Measurements from ENCODE around the gene PFDN5. TPM values are rescaled to one million over a fixed set of nuclear protein-coding genes. Genes with fewer than 3 reads are reported as not detected.

PFDN5 gene
- total and polyA plus RNA-seq, 10 of the 15 experiments (the other 5 are each of a cell fraction or from before 2014, with no cell fraction given): 300 to 1,596 (median 495) TPM

DNA sequence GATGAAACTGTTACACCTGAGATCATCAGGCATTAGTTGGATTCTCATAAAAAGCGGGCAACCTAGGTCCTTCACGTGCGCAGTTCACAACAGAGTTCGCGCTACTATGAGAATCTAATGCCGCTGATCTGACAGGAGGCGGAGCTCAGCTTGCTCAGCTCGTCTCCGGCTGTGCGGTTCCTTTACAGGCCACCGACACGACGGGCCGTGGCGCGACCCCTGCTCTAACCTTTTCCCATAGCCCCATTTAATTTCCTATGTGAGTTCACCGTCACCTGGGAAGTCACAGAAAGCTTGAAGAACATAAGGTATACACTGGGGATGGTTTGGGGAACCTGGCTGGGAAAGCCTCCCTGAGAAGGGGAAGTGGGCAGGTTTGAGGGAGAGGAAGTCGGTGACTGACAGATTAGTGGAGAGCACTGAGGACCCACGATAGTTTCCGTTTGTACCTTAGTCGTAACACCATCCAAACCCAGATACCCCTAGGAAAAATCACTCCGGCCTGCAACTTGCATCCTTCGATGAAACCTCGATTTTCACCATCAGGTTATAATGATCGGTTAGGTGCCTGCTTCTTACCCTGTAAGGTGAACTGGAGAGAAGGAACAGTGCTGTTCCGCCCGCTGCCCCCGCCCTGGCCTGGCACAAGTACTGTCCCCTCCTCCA is 28.9 kb downstream of the PFDN5 start (continued):
- peak; percentile 77 for TF ChIP-seq PBX3 (IDR thresholded peaks at IDR 0.05; ENCODE audit: insufficient replicate concordance, low read depth, low read length)
- TF ChIP-seq, protein P1, sequence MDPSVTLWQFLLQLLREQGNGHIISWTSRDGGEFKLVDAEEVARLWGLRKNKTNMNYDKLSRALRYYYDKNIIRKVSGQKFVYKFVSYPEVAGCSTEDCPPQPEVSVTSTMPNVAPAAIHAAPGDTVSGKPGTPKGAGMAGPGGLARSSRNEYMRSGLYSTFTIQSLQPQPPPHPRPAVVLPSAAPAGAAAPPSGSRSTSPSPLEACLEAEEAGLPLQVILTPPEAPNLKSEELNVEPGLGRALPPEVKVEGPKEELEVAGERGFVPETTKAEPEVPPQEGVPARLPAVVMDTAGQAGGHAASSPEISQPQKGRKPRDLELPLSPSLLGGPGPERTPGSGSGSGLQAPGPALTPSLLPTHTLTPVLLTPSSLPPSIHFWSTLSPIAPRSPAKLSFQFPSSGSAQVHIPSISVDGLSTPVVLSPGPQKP (IDR thresholded peaks at IDR 0.05; ENCODE audit: low read depth, low read length): no peak
- TF ChIP-seq REST (IDR thresholded peaks at IDR 0.05; ENCODE audit: low read depth, low read length): no peak
- peak; percentile 44 for TF ChIP-seq SKIL (IDR thresholded peaks at IDR 0.05; ENCODE audit: low read depth, poor library complexity, severe bottlenecking)
- TF ChIP-seq SREBF2 (IDR thresholded peaks at IDR 0.05; ENCODE audit: low read length): no peak
- no peak for TF ChIP-seq KLF5 (IDR thresholded peaks at IDR 0.05; ENCODE audit: partially characterized antibody)
- TF ChIP-seq GABPA (IDR thresholded peaks at IDR 0.05; ENCODE audit: low read depth): 0 out of 2 replicates have a peak, but pooled peaks have one; percentile 60
- no peak for TF ChIP-seq HCFC1 (IDR thresholded peaks at IDR 0.05; ENCODE audit: low read length)
- TF ChIP-seq YBX1 (IDR thresholded peaks at IDR 0.05): no peak
- no peak for TF ChIP-seq NR2C2 (IDR thresholded peaks at IDR 0.05; ENCODE audit: borderline replicate concordance, control insufficient read depth, insufficient read length, low read depth)
- TF ChIP-seq, protein P2, sequence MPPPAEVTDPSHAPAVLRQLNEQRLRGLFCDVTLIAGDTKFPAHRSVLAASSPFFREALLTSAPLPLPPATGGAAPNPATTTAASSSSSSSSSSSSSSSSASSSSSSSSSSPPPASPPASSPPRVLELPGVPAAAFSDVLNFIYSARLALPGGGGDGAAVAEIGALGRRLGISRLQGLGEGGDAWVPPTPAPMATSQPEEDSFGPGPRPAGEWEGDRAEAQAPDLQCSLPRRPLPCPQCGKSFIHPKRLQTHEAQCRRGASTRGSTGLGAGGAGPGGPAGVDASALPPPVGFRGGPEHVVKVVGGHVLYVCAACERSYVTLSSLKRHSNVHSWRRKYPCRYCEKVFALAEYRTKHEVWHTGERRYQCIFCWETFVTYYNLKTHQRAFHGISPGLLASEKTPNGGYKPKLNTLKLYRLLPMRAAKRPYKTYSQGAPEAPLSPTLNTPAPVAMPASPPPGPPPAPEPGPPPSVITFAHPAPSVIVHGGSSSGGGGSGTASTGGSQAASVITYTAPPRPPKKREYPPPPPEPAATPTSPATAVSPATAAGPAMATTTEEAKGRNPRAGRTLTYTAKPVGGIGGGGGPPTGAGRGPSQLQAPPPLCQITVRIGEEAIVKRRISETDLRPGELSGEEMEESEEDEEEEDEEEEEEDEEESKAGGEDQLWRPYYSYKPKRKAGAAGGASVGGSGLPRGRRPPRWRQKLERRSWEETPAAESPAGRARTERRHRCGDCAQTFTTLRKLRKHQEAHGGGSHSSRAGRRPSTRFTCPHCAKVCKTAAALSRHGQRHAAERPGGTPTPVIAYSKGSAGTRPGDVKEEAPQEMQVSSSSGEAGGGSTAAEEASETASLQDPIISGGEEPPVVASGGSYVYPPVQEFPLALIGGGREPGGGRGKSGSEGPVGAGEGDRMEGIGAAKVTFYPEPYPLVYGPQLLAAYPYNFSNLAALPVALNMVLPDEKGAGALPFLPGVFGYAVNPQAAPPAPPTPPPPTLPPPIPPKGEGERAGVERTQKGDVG (CRISPR knock-in tag; IDR thresholded peaks at IDR 0.05): no peak
- TF ChIP-seq SIX5 (IDR thresholded peaks at IDR 0.05; ENCODE audit: low read depth, low read length, severe bottlenecking): no peak
- TF ChIP-seq SP1 (IDR thresholded peaks at IDR 0.05; ENCODE audit: low read depth, low read length): no peak
- TF ChIP-seq, protein P3, sequence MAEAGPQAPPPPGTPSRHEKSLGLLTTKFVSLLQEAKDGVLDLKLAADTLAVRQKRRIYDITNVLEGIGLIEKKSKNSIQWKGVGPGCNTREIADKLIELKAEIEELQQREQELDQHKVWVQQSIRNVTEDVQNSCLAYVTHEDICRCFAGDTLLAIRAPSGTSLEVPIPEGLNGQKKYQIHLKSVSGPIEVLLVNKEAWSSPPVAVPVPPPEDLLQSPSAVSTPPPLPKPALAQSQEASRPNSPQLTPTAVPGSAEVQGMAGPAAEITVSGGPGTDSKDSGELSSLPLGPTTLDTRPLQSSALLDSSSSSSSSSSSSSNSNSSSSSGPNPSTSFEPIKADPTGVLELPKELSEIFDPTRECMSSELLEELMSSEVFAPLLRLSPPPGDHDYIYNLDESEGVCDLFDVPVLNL (IDR thresholded peaks at IDR 0.05; ENCODE audit: low read depth, low read length): no peak
- TF ChIP-seq CEBPB (IDR thresholded peaks at IDR 0.05; ENCODE audit: borderline replicate concordance in 1 of 2, low read depth in 2 of 2, low read length in 2 of 2): no peak
- no peak for TF ChIP-seq ZNF384 (IDR thresholded peaks at IDR 0.05; ENCODE audit: borderline replicate concordance, low read depth, low read length)

All from GM12878 (cell line).